HepG2 (cell line): ENCODE data around the gene PTPRU. TPM values are rescaled to one million over a fixed set of nuclear protein-coding genes. Genes with fewer than 3 reads are reported as not detected.

Source experiments
- ATF1 ChIP-seq: IDR thresholded peaks from 2 replicates; pipeline ENCODE4 v1.6.1; 2016; ENCODE audit warnings: mild to moderate bottlenecking, control low read depth
- NRL ChIP-seq: sonication (generic); formaldehyde crosslinking; IDR thresholded peaks from 2 replicates; pipeline ENCODE4 v1.5.0; 2020; ENCODE audit warnings: missing genetic modification reagents, mild to moderate bottlenecking, moderate library complexity, borderline replicate concordance
- PHF21A ChIP-seq: sonication (generic); formaldehyde crosslinking; IDR thresholded peaks from 2 replicates; pipeline ENCODE4 v1.5.0; 2020; ENCODE audit warnings: mild to moderate bottlenecking, missing genetic modification reagents
- ZNF605 ChIP-seq: sonication (generic); formaldehyde crosslinking; IDR thresholded peaks from 2 replicates; pipeline ENCODE4 v1.8.0; 2022; ENCODE audit warnings: mild to moderate bottlenecking, missing genetic modification reagents
- ZNF790 ChIP-seq: sonication (generic); formaldehyde crosslinking; IDR thresholded peaks from 2 replicates; pipeline ENCODE4 v1.8.0; 2022; ENCODE audit warnings: missing genetic modification reagents, mild to moderate bottlenecking, borderline replicate concordance
- ZNF792 ChIP-seq: IDR thresholded peaks from 2 replicates; pipeline ENCODE4 v1.6.1; 2016
- polyA plus RNA-seq, 8 experiments: library from polyadenylated mRNA; depleted of rRNA in 3 of 8; stranded (reverse) in 7 of 8; unstranded in 1 of 8; fragments of >200 nt; fragmentation: Illumina TruSeq in 4 of 8; extraction: Trizol in 4 of 8; gene quantifications; 2 replicates each; pipeline versions ENCODE4 v1.2.1 to v1.2.3, GENCODE V29; 2011 to 2016; ENCODE audit warnings: low read depth in 4 of 8, missing spikeins in 1 of 8, mixed read lengths in 1 of 8; ENCODE audit not compliant: insufficient read depth in 1 of 8
- total RNA-seq, 5 experiments: library from RNA; depleted of rRNA; stranded (reverse); fragments of >200 nt; fragmentation: Illumina TruSeq; extraction: Trizol; gene quantifications; 2 replicates each; pipeline ENCODE4 v1.2.3, GENCODE V29; 2016; ENCODE audit warnings: low read depth in 1 of 5
- TF ChIP-seq, protein P1 (sequence below): sonication (generic); formaldehyde crosslinking; IDR thresholded peaks from 2 replicates; pipeline ENCODE4 v1.4.0; 2020; ENCODE audit warnings: missing genetic modification reagents, borderline replicate concordance
- TF ChIP-seq, protein P2 (sequence below): IDR thresholded peaks from 2 replicates; pipeline ENCODE4 v1.6.1; 2016; ENCODE audit warnings: low read depth
- TF ChIP-seq, protein P3 (sequence below): sonication (generic); formaldehyde crosslinking; IDR thresholded peaks from 2 replicates; pipeline ENCODE4 v1.4.0; 2020; ENCODE audit warnings: missing genetic modification reagents
- TF ChIP-seq, protein P4 (sequence below): sonication (generic); formaldehyde crosslinking; IDR thresholded peaks from 2 replicates; pipeline ENCODE4 v1.4.0; 2020; ENCODE audit warnings: mild to moderate bottlenecking, missing genetic modification reagents, borderline replicate concordance
- TF ChIP-seq, protein P5 (sequence below): IDR thresholded peaks from 2 replicates; pipeline ENCODE4 v1.6.1; 2016

Gene PTPRU
- total and polyA plus RNA-seq, 2 of the 13 experiments (the other 11 are each of a cell fraction or from before 2014, with no cell fraction given), result 21.6 to 22.3 TPM

DNA sequence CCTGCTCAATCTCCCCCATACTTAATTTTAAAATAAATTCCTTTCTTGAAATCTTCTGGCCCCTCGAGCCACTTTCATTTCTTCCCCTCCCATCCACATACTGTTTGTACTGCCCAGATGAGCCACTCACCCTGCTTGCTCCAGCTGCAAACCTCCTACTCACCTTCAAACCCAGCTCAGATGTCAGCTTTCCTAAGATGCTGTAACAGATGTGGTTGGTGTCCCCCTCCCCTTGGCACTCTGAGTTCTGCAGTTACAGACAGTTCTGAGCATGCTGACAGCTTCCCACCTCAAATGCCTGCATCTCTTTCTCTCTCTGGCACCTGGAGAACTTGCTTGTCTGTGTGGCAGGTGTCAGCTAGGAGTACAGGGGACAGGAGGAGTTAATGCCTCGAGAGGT lies 106.7 kb downstream of the PTPRU start (continued):
- TF ChIP-seq, protein P1, sequence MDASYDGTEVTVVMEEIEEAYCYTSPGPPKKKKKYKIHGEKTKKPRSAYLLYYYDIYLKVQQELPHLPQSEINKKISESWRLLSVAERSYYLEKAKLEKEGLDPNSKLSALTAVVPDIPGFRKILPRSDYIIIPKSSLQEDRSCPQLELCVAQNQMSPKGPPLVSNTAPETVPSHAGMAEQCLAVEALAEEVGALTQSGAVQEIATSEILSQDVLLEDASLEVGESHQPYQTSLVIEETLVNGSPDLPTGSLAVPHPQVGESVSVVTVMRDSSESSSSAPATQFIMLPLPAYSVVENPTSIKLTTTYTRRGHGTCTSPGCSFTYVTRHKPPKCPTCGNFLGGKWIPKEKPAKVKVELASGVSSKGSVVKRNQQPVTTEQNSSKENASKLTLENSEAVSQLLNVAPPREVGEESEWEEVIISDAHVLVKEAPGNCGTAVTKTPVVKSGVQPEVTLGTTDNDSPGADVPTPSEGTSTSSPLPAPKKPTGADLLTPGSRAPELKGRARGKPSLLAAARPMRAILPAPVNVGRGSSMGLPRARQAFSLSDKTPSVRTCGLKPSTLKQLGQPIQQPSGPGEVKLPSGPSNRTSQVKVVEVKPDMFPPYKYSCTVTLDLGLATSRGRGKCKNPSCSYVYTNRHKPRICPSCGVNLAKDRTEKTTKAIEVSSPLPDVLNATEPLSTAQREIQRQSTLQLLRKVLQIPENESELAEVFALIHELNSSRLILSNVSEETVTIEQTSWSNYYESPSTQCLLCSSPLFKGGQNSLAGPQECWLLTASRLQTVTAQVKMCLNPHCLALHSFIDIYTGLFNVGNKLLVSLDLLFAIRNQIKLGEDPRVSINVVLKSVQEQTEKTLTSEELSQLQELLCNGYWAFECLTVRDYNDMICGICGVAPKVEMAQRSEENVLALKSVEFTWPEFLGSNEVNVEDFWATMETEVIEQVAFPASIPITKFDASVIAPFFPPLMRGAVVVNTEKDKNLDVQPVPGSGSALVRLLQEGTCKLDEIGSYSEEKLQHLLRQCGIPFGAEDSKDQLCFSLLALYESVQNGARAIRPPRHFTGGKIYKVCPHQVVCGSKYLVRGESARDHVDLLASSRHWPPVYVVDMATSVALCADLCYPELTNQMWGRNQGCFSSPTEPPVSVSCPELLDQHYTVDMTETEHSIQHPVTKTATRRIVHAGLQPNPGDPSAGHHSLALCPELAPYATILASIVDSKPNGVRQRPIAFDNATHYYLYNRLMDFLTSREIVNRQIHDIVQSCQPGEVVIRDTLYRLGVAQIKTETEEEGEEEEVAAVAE (CRISPR knock-in tag), result no peak
- no peak for TF ChIP-seq PHF21A (CRISPR knock-in tag)
- TF ChIP-seq, protein P2, sequence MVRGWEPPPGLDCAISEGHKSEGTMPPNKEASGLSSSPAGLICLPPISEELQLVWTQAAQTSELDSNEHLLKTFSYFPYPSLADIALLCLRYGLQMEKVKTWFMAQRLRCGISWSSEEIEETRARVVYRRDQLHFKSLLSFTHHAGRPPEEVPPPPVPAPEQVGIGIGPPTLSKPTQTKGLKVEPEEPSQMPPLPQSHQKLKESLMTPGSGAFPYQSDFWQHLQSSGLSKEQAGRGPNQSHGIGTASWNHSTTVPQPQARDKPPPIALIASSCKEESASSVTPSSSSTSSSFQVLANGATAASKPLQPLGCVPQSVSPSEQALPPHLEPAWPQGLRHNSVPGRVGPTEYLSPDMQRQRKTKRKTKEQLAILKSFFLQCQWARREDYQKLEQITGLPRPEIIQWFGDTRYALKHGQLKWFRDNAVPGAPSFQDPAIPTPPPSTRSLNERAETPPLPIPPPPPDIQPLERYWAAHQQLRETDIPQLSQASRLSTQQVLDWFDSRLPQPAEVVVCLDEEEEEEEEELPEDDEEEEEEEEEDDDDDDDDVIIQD, result no peak
- no peak for TF ChIP-seq ZNF605 (CRISPR knock-in tag)
- no peak for TF ChIP-seq NRL (CRISPR knock-in tag)
- no peak for TF ChIP-seq ATF1 (CRISPR knock-in tag)
- TF ChIP-seq, protein P3, sequence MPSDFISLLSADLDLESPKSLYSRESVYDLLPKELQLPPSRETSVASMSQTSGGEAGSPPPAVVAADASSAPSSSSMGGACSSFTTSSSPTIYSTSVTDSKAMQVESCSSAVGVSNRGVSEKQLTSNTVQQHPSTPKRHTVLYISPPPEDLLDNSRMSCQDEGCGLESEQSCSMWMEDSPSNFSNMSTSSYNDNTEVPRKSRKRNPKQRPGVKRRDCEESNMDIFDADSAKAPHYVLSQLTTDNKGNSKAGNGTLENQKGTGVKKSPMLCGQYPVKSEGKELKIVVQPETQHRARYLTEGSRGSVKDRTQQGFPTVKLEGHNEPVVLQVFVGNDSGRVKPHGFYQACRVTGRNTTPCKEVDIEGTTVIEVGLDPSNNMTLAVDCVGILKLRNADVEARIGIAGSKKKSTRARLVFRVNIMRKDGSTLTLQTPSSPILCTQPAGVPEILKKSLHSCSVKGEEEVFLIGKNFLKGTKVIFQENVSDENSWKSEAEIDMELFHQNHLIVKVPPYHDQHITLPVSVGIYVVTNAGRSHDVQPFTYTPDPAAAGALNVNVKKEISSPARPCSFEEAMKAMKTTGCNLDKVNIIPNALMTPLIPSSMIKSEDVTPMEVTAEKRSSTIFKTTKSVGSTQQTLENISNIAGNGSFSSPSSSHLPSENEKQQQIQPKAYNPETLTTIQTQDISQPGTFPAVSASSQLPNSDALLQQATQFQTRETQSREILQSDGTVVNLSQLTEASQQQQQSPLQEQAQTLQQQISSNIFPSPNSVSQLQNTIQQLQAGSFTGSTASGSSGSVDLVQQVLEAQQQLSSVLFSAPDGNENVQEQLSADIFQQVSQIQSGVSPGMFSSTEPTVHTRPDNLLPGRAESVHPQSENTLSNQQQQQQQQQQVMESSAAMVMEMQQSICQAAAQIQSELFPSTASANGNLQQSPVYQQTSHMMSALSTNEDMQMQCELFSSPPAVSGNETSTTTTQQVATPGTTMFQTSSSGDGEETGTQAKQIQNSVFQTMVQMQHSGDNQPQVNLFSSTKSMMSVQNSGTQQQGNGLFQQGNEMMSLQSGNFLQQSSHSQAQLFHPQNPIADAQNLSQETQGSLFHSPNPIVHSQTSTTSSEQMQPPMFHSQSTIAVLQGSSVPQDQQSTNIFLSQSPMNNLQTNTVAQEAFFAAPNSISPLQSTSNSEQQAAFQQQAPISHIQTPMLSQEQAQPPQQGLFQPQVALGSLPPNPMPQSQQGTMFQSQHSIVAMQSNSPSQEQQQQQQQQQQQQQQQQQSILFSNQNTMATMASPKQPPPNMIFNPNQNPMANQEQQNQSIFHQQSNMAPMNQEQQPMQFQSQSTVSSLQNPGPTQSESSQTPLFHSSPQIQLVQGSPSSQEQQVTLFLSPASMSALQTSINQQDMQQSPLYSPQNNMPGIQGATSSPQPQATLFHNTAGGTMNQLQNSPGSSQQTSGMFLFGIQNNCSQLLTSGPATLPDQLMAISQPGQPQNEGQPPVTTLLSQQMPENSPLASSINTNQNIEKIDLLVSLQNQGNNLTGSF (CRISPR knock-in tag), result no peak
- TF ChIP-seq, protein P4, sequence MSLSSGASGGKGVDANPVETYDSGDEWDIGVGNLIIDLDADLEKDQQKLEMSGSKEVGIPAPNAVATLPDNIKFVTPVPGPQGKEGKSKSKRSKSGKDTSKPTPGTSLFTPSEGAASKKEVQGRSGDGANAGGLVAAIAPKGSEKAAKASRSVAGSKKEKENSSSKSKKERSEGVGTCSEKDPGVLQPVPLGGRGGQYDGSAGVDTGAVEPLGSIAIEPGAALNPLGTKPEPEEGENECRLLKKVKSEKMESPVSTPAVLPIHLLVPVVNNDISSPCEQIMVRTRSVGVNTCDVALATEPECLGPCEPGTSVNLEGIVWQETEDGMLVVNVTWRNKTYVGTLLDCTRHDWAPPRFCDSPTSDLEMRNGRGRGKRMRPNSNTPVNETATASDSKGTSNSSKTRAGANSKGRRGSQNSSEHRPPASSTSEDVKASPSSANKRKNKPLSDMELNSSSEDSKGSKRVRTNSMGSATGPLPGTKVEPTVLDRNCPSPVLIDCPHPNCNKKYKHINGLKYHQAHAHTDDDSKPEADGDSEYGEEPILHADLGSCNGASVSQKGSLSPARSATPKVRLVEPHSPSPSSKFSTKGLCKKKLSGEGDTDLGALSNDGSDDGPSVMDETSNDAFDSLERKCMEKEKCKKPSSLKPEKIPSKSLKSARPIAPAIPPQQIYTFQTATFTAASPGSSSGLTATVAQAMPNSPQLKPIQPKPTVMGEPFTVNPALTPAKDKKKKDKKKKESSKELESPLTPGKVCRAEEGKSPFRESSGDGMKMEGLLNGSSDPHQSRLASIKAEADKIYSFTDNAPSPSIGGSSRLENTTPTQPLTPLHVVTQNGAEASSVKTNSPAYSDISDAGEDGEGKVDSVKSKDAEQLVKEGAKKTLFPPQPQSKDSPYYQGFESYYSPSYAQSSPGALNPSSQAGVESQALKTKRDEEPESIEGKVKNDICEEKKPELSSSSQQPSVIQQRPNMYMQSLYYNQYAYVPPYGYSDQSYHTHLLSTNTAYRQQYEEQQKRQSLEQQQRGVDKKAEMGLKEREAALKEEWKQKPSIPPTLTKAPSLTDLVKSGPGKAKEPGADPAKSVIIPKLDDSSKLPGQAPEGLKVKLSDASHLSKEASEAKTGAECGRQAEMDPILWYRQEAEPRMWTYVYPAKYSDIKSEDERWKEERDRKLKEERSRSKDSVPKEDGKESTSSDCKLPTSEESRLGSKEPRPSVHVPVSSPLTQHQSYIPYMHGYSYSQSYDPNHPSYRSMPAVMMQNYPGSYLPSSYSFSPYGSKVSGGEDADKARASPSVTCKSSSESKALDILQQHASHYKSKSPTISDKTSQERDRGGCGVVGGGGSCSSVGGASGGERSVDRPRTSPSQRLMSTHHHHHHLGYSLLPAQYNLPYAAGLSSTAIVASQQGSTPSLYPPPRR (CRISPR knock-in tag), result no peak
- TF ChIP-seq, protein P5, sequence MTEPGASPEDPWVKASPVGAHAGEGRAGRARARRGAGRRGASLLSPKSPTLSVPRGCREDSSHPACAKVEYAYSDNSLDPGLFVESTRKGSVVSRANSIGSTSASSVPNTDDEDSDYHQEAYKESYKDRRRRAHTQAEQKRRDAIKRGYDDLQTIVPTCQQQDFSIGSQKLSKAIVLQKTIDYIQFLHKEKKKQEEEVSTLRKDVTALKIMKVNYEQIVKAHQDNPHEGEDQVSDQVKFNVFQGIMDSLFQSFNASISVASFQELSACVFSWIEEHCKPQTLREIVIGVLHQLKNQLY (CRISPR knock-in tag), result no peak
- TF ChIP-seq ZNF792 (CRISPR knock-in tag), result no peak
- no peak for TF ChIP-seq ZNF790 (CRISPR knock-in tag)
